Cerebellar cortex (tissue), 1 donor: ENCODE data around the gene ORC6.
A peak's percentile ranks its signal among the peaks of the same experiment; 100 is the strongest.
"Not testable (repeated sequence)": the region's sequence is repeated elsewhere in the genome, so short reads cannot be mapped to it uniquely, and the experiment has no call there.

ENCODE experiments used
- DNase-seq: peaks from one replicate; pipeline ENCODE4 v3.0.0-alpha.2; 2015; ENCODE audit warnings: low spot score

ORC6 gene

GRCh38 chr16:46689365-46690280 lies at the start of gene ORC6:
TSS of gene ORC6 (plus strand) at chr16:46689659. CDS start at chr16:46689706, 47 bp downstream.
- peak; percentile 98 for DNase-seq

DNA sequence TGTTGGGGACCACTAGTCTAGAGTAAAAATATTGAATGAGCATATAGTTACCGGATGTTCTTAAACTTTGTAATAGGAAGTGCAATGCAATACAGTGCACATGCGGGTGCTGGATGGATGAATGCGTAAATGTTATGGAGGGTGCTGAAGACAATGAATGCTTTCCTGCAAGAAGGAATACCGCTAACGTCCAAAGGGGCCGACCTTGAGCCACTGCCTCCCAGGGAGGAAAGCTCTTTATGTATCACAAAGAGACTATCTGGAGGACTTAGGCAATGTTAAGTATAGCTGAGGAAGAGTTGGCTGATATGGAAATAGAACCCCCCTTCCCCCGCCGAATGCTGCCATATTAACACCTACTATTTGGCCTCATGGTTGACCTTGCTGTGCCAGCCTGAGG lies 40.8 kb upstream of the ORC6 start:
- no peak for DNase-seq

GRCh38 chr16:46649588-46650253 lies 39.7 kb upstream of the ORC6 start:
- no peak for DNase-seq

DNA sequence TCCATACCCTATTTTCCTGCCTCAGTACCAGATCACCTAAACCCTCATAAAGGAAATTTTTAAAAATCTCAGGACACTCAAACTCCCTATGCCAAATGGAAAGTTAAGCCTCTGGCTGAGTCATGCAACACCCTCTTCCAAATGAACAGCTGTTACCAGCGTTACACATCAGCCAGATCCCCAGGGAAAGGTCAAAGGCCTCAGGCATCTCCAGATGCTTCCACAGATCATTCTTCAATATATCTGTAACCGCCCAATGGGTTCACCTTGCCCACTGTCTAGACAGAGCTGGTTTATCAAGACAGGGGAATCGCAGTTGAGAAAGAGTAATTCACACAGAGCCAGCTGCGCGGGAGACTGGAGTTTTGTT lies 39.2 kb upstream of the ORC6 start:
- no peak for DNase-seq

- no peak for DNase-seq
Observed at GRCh38 chr16:46651305-46651704, 38.2 kb upstream of the ORC6 start.

DNA sequence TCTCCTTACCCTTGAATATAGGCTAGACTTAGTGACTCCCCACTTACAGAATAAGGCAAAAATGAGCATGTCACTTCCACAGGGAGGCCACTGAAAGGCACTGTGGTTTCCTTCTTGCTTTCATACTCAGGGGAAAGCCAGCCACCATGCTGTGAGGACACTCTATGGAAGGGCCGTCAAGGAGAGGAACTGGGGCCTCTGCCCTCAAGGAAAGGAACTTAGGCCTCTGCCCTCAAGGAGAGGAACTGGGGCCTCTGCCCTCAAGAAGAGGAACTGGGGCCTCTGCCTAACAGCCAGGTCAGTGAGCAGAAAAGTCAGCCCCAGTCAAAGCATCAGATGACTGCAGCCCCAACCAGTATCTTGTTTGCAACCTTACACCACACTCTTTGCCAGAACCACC lies 30.5 kb upstream of the ORC6 start:
- peak; percentile 14 for DNase-seq

DNA sequence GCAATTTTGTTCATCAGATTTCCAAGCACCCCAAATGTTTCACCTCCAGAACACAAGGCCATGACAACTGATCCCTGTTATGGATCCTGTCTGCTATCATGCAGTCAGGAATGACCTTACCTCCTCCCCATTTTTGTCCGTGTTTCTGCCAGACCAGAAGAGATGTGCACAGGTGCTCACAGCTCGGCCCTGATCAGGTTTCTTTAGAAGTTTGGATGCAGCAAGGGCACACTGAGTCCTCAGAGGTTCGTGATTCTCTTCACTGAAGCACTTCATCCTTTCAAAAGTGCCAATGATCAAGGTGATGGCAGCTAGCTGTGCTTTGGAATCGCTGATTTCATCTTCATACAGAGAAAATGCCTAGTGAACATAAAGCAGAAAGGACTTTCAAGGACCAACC lies 27.3 kb upstream of the ORC6 start:
- DNase-seq: no peak

GRCh38 chr16:46673320-46674013 lies 16.0 kb upstream of the ORC6 start:
- DNase-seq: peak; percentile 64

GRCh38 chr16:46677943-46678342 lies 11.5 kb upstream of the ORC6 start:
- not testable (repeated sequence) for DNase-seq

DNA sequence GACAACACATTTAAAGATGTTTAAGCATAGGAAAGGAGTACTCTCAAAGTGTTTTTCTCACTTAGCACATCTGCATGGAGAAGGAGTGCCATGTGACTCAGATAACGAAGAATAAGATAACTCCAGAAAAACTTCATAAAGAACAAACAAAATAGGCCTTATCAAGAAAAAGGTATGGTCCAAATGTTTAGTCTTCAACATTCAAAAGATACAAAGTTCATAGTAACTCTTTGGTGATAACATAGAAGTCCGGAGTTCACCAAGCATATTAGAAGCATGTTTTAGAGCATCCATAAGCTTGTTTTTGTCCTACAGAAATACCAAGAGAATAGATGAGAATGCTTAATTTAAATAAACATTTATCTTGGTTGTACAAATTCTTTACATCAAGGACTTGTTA lies 7.6 kb upstream of the ORC6 start:
- DNase-seq: not testable (repeated sequence)

DNA sequence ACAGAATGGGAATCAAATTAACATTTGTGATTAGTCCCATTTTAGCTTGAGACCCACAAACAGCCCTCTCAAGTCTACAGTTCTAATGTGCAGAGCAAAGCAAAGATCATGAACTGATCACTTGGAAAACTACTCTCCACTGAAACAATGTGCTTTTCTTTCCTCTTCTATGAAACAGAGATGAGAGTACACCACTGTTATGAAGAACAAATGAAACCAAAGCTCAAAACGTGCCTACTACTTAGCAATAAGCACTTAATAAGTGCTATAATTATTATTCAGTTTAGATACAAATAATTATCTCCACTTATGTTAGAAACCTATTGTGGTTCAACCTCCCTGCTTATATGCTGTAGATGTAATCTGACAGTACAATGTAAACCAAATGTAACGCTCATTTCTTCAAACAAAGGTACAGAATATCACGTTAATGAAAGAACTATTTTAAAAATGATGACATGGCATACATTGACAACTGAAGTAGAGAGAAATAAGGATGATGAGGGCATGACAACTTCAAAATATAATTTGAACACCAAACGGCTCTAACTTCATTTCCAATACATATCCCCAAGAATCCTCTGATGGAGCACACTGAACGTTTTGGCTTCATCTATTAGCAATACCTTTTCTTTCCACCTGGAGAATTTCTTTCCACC lies 2.5 kb upstream of the ORC6 start:
- DNase-seq: no peak

DNA sequence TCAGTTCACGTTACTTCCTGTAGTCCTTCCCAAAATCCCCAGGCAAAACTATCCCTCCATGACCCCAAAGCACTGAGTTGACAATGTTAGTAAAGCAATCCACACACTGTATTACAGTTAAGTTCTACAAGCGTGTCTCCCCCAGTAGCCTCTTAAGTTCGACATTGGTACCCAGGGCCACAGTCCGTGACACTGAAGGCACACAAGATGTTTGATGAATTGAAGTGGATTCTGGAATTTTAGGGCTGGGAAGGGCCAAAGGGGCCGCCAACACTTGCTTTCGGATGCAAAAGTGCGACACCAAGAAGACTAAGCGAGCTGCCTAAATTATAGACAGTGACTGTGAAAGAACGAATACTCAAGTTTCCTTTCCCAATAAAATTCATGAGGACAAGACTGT lies 2.0 kb upstream of the ORC6 start:
- no peak for DNase-seq

GRCh38 chr16:46688101-46688653 lies 1.3 kb upstream of the ORC6 start:
- no peak for DNase-seq

DNA sequence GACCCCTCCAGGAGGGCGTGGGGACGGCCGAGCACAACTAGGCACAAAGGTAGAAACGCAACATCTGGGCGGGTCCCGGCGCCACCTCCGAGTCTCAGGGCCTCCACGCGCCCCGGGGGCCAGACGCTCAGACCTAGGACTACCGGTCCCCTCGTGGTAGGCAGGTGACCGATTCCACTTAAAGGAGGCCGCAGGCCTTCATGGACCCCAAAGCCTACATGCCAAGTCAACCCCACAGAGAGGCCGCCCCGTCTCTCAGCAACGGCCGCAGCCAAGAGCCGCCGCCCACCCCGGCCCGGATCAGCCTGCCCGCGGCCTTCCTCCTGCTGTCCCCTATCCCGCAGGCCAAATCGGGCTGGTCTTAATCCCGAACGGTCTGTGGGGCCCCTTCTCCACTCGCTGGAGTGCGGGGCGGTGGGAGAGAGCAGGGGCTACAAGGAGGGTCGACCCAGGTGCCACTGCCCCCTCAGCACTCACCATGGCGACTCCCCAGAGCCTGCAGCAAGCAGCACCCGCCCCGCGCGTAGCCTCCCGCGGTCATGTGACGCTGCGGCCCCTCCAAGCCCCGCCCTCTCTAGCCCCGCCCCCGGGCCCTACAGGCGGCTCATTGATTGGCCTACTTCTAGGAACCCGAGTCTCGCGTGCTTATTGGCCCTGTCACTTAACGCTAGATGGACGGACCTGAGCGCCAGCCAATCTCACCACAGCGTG lies 650 bp upstream of the ORC6 start, which contains the start of gene VPS35:
Gene VPS35, minus strand, starts transcription at position 525 of the 711 bp plus-strand sequence. Its CDS starts 45 bp downstream, at position 480.
- peak; percentile 99 for DNase-seq

DNA sequence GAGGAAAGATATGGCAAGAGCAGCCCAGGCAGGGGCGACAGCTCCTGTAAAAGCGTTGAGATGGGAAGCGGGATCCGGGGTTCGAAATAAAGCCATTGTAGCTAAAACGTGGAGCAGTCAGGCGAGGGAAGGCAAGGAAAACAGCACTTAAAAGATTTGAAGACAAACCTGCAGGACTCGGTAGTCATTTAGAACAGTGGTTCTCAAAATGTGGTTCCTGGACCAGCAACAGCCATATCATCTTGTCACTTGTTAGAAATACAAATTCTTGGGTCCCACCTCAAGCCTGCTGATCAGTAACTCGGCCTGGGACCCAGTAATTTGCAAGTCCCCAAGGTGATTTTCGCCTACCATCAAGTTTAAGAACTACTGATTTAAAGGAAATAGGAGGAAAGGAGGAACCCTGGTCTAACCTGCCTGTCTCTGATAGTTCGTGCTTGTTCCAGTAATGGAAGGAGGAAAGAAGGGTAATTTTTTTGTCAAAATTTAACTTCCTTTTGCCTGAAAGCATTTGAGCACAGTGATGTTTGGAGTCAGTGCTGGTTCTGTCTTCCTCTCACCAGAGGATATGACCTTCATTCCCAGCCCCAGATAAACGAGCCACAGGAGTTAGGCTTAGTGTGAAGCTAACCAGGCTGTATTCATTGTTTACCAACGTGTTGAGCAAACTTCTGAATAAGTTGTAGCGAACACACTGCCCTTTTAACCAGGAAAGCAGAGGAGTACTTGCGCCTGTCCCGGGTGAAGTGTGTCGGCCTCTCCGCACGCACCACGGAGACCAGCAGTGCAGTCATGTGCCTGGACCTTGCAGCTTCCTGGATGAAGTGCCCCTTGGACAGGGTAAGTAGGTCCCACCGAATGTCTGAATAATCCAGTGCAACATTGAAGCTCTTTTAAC lies 1.1 kb downstream of the ORC6 start:
- DNase-seq: no peak

DNA sequence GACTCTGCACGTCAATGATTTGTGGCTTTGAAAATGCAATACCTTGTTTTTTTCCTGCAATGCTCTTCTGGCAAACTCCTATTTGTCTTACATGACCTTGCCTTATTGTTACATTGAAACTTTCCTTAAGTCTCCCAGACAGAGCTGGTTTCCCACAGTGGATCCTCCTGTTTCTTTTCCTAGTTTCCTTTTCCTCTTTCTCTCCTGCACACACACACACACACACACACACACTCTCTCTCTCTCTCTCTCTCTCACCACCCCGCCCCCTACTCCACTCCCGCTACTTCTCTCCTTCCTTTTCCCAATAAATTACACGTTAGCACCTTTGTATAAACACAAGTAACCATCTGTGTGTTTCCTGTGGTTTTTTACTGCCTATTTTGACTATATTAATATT lies 2.3 kb downstream of the ORC6 start:
- no peak for DNase-seq

DNA sequence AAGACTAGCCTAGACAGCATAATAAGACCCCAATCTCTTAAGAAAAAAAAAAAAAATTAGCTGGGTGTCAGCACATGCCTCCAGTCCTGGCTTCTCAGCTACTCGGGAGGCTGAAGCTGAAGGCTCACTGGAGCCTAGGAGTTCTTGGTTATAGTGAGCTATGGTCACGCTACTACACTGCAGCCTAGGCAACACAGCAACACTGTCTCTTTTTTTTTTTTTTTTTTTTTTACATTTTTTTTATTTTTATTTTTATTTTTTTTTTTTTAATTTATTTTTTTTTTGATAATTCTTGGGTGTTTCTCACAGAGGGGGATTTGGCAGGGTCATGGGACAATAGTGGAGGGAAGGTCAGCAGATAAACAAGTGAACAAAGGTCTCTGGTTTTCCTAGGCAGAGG lies 4.1 kb downstream of the ORC6 start:
- DNase-seq: no peak

DNA sequence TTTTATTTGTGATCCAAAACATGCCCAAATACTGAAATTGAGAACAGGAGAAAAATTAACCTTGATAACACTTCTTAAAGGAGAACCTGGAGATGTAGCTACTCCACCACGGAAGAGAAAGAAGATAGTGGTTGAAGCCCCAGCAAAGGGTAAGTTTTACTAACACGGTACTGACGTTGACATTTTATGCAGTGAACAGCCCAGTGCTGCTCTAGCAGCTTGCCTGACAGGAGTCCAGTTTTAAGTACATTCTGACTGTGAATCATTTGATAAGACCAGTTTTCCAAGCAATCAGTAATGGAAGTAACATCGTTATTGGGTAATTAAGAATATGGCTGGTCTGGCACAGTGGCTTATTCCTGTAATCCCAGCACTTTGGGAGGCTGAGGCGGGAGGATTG lies 6.5 kb downstream of the ORC6 start:
- DNase-seq: no peak

DNA sequence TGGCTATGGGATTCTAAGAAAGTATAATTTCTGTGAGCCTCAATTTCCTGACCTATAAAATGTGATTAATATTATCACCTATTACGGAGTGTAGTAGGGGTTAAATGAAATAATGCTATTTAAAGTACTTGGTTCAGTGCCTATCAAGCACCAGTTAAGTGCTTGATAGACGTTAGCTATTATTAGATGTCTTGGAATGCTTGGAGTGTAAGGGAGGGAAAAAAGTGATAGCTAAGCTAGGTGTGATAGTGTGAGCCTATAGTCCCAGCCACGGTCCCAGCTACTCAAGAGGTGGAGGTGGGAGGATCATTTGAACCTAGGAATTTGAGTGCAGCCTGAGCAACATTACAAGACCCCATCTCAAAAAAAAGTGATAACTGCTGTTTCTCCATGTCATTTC lies 7.5 kb downstream of the ORC6 start:
- DNase-seq: no peak

DNA sequence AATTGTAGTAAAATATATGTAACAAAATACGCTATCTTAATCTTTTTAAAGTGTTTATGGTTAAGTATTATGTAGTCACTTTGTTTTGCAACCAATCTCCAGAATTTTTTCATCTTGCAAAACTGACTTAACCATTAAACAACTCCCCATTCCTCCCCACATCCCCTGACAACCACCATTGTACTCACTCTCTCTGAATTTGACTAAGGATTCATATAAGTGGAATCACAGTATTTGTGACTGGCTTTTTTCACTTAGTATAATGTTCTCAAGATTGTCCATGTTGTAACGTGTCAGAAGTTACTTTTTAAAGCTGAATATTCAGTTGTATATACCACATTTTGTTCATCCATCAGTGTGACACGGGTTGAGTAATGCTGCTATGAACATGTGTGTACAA lies 10.6 kb downstream of the ORC6 start:
- DNase-seq: no peak
